Activated T-helper 1 cell treated with anti-CD3 and anti-CD28 coated beads, Interleukin-12 subunit alpha, Interleukin-12 subunit beta, Interleukin-2, Interleukin-4 antibody, amounts not matched to agents 30 ng/mL and 10 ng/mL and 1 ng/mL, durations not matched to agents 14 hours and 24 hours and 36 hours (primary cell): Measurements from ENCODE around the gene GSTM4. TPM values are rescaled to one million over a fixed set of nuclear protein-coding genes. Genes with fewer than 3 reads are reported as not detected.
A peak's percentile ranks its signal among the peaks of the same experiment; 100 is the strongest.

Experiments used
- DNase-seq: peaks from one replicate; pipeline ENCODE4 v3.0.0; 2021; ENCODE audit warnings: low spot score
- H3K27ac Mint-ChIP-seq: one replicate; pipeline ENCODE4 v1.8.0; 2021; ENCODE audit warnings: mild to moderate bottlenecking, mixed read lengths
- H3K27me3 Mint-ChIP-seq: one replicate; pipeline ENCODE4 v1.8.0; 2022; ENCODE audit warnings: mild to moderate bottlenecking, moderate library complexity, mixed read lengths; ENCODE audit not compliant: insufficient read depth
- H3K36me3 Mint-ChIP-seq: one replicate; pipeline ENCODE4 v1.8.0; 2021; ENCODE audit warnings: low read depth, mixed read lengths
- H3K4me1 Mint-ChIP-seq: one replicate; pipeline ENCODE4 v1.8.0; 2021; ENCODE audit warnings: low read depth, mixed read lengths
- H3K4me3 Mint-ChIP-seq: one replicate; pipeline ENCODE4 v1.8.0; 2021; ENCODE audit warnings: mild to moderate bottlenecking, moderate library complexity, mixed read lengths
- H3K9me3 Mint-ChIP-seq: one replicate; pipeline ENCODE4 v1.8.0; 2021; ENCODE audit warnings: mixed read lengths
- intact Hi-C: fragments of 100-400 bp; cut with micrococcal nuclease; formaldehyde crosslinking; loops from one replicate; pipeline ENCODE4 v1.15.1; 2024
- total RNA-seq: library from RNA; stranded (reverse); gene quantifications from 2 replicates; pipeline ENCODE4 v1.2.3, GENCODE V29; 2022

Gene GSTM4
- total RNA-seq, result 6.5 and 8.9 TPM in 2 replicates

DNA sequence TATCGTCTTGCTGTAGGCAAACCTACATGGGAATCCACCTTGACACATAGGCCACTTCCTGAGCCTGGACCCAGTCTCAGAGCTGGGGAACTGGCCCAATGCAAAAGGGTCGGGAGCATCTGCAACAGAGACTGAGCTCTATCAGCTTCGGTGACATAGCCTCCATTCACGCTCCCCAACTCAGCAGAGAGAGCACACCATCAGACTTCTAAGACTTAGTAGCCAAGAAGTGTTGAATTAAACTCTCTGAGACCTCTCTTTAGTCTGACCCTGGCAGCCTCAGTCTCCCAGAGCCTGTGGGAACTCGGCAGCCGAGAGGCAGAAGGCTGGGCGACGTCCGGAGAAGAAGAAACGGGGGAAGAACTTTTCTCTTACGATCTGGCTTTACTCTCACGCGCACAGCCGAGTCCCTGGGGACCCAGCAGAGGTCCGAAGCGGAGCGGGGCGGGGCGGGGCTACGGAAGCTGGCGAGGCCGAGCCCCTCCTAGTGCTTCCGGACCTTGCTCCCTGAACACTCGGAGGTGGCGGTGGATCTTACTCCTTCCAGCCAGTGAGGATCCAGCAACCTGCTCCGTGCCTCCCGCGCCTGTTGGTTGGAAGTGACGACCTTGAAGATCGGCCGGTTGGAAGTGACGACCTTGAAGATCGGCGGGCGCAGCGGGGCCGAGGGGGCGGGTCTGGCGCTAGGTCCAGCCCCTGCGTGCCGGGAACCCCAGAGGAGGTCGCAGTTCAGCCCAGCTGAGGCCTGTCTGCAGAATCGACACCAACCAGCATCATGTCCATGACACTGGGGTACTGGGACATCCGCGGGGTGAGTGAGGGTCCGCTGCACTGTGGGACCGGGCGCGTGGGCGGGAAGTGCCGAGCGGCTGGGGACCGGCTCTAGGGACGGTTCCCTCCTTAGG lies at the start of gene GSTM4:
Gene GSTM4, plus strand, starts transcription at position 485 of the 905 bp plus-strand sequence. Its CDS starts 291 bp downstream, at position 776.
- H3K27ac Mint-ChIP-seq, result peak within 1 kb of the TSS; percentile 92
- intact Hi-C loops, result loop anchor here (1.0 kb wide), 4 partner anchors 11 to 84 kb away; no protein-coding TSS in a partner anchor
- no peaks in the 10 kb centered on the region for H3K9me3 Mint-ChIP-seq
- DNase-seq, result peak; percentile 56
- peaks cover 19% of the 10 kb centered on the region for H3K27me3 Mint-ChIP-seq
- H3K36me3 Mint-ChIP-seq, result peaks cover 16% of the 10 kb centered on the region
- H3K4me3 Mint-ChIP-seq, result peak within 1 kb of the TSS; percentile 95
- H3K4me1 Mint-ChIP-seq, result peaks cover 15% of the 10 kb centered on the region

DNA sequence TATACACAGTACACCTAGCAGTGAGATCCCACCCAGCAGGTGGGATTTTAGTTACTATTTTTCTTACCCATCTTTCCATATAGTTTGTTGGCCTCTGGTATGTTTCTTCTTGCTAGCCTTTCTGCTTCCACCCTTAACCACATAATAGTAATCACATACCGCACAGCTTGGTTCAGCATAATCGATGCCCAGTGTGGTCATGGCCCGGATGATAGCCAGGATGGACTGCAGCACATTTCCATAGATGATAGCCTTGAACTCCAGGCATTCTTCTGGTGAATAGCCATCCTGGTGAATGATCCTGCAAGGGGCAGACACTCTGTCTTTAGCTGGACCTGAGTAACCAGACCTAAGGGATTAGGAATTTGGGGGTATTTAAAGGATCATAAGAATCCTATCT lies 46.0 kb upstream of the GSTM4 start:
- no peaks in the 10 kb centered on the region for H3K36me3 Mint-ChIP-seq
- H3K4me1 Mint-ChIP-seq, result no peaks in the 10 kb centered on the region
- no peaks in the 10 kb centered on the region for H3K9me3 Mint-ChIP-seq
- H3K27me3 Mint-ChIP-seq, result peaks cover 11% of the 10 kb centered on the region
- no peak overlapping the region for H3K27ac Mint-ChIP-seq
- DNase-seq, result no peak
- intact Hi-C loops, result no loop called here
- no peak overlapping the region for H3K4me3 Mint-ChIP-seq

DNA sequence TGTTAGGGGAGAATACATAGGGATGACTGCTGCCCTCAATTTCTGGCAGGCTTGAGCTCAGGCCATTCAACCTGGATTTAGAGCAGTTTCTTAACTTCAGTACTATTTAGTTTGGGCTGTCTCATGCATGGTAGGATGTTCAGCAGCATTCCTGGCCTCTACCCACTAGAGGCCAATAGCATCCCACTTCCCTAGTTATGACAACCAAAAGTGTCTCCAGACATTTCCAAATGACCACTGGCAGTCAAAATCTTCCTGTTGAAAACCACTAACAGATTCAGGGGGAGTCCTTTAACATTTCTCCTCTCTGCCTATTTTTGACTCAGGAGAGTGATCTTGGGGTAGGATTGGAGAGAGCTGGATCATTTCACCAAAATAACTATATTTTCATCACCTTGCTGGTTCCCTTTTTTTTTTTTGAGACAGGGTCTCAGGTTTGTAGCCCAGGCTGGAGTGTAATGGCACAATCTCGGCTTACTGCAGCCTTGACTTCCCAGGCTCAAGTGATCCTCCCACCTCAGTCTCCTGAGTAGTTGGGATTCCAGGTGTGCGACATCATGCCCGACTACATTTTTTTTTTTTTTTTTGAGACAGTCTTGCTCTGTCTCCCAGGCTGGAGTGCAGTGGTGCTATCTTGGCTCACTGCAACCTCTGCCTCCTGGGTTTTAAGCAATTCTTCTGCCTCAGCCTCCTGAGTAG lies 45.1 kb upstream of the GSTM4 start:
- Mint-ChIP-seq H3K27me3 (peaks cover 11% of the 10 kb centered on the region), H3K4me3 (no peak overlapping the region), H3K4me1 (peaks cover 2% of the 10 kb centered on the region), H3K36me3 (no peaks in the 10 kb centered on the region), H3K27ac (no peak overlapping the region), H3K9me3 (no peaks in the 10 kb centered on the region)
- no peak for DNase-seq
- intact Hi-C loops, result no loop called here

DNA sequence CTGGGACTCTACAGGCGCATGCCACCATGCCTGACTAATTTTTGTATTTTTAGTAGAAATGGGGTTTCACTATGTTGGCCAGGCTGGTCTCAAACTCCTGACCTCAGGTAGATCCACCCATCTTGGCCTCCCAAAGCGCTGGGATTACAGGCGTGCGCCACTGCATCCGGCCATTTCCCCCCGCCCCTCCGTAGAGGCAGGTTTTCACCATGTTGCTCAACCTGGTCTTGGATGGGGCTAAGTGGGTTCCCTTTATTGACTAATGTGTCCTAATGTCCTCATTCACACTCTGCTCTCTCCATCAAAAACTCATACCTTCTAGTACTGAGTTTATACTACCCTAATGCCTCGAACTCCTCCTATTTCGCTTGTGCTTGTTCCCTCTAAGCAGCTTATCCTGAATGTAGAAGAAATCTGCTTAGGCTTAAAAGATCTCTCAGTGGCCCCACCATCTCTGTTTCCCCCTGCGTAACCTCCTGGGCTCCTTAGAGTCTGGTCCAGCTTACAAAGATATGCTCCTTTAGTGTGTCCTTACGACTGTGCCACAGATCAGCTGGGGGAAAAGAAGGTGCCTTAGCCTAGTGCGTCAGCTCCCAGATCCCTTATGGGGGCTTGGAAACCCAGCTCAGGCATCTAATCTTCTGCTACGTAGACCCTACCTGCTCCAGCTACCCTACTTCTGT lies 44.5 kb upstream of the GSTM4 start:
- intact Hi-C loops, result no loop called here
- H3K27me3 Mint-ChIP-seq, result peaks cover 11% of the 10 kb centered on the region
- no peak for DNase-seq
- no peak overlapping the region for H3K27ac Mint-ChIP-seq
- no peak overlapping the region for H3K4me3 Mint-ChIP-seq
- no peaks in the 10 kb centered on the region for H3K9me3 Mint-ChIP-seq
- peaks cover 9% of the 10 kb centered on the region for H3K4me1 Mint-ChIP-seq
- no peaks in the 10 kb centered on the region for H3K36me3 Mint-ChIP-seq

DNA sequence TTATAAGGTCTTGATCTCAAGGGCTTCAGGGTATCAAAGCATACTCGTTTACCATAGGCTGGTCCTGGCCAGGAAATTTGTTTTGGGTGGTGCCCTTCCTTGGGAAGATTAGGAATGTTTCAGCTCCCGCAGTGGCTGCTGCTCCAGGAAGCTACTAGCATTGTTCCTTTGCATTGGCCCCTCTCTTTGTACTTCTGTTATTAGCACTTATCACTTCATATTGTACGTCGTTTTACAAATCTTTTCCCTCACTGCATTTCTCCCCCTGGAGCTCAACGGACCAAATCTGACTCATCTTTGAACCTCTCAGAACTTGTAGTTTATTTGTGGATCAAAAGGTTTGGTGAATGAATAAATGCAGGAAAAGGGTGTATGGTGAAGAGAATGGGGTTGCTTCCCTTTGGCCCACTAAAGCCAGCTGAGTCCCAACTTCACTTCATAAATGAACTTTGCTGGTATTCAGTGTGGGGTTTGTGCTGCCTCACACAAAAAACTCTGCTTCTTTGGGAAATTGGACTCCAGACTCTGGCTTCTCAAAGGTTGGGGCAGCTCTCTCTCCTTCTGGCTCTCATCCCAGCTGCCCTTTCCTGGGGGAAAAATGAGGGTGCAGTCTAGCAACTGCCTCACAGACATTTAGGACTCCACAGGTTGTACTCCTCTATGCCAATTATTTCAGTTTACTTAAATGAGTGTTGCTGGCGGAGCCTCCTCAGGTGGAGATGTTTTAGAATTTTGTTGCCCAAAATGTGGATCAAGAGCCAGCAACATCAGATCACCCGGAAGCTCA lies 42.3 kb upstream of the GSTM4 start:
- H3K27ac Mint-ChIP-seq, result no peak overlapping the region
- H3K27me3 Mint-ChIP-seq, result peaks cover 11% of the 10 kb centered on the region
- H3K9me3 Mint-ChIP-seq, result no peaks in the 10 kb centered on the region
- intact Hi-C loops, result no loop called here
- peaks cover 24% of the 10 kb centered on the region for H3K4me1 Mint-ChIP-seq
- no peak overlapping the region for H3K4me3 Mint-ChIP-seq
- H3K36me3 Mint-ChIP-seq, result no peaks in the 10 kb centered on the region
- DNase-seq, result no peak

DNA sequence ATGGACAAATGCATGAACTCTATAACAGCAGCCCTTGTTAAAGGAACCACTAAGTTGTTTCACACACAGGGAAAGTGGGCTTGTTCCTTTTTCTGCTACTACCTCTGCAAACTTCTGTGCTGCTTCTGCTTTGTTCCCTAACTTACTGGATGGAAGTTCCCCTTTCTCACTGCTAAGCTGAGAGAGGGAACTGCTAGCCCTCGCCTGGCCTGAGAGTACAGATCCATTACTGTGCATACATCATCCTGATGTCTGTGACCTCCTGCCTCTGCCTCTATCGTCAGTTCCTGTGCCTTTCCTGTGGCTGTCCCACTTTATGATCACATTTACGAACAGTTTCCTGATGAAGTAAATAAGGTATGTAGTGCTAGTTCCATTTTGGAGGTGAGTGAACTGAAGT lies 40.0 kb upstream of the GSTM4 start:
- Mint-ChIP-seq H3K36me3 (peaks cover 1% of the 10 kb centered on the region), H3K4me3 (no peak overlapping the region), H3K4me1 (peaks cover 40% of the 10 kb centered on the region), H3K9me3 (no peaks in the 10 kb centered on the region), H3K27me3 (peaks cover 11% of the 10 kb centered on the region), H3K27ac (no peak overlapping the region)
- no peak for DNase-seq
- intact Hi-C loops, result loop anchor here (2.0 kb wide), 1 partner anchor 15 kb away; no protein-coding TSS in a partner anchor

DNA sequence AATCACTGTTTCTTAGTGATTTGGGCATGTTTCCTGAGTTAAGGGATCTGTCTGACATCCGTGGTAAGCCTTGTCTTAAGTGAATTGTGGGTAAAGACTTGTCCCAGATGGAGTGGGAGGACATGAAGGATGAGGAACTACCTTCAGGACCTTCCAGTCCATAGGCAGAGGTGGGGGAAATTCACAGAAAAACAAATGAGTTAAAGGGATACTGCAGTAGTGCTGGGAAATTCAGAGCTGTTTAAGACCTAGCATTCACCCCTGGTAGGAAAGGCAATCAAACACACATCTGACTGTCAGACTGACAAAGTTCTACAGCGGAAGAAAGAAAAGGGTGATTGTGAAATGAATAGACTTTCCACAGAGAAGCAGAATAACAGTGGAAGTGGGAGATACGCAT lies 39.5 kb upstream of the GSTM4 start:
- Mint-ChIP-seq H3K4me1 (peaks cover 40% of the 10 kb centered on the region), H3K36me3 (peaks cover 1% of the 10 kb centered on the region), H3K27ac (peak overlapping the region; percentile 32), H3K27me3 (peaks cover 11% of the 10 kb centered on the region), H3K9me3 (no peaks in the 10 kb centered on the region), H3K4me3 (no peak overlapping the region)
- no peak for DNase-seq
- intact Hi-C loops, result loop anchor here (2.0 kb wide), 1 partner anchor 14 kb away; no protein-coding TSS in a partner anchor

DNA sequence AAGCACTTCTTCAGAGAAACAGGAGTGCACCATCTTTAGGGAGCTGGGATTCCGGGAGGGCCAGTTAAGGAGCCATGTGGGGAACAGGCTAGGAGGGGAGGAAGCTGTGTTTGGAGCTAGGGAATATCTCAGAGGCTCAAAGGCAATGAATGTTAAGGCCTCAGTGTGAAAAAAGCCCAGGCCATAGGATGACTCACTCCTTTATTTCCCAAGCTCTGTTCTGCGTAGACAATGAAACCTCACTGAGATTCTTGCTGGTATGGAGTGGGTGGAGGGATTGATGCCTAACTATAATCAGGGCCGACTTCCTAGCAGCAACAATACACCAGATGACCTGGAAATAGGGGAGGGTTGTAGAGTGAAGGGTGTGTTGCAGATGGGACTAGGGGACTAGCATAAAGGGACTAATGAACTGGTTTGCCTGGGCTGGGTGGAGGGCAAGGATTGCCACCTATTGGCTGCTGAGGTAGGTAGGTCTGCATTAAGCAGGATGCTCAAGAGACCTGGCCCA lies 38.6 kb upstream of the GSTM4 start:
- H3K4me1 Mint-ChIP-seq, result peaks cover 50% of the 10 kb centered on the region
- no peak for DNase-seq
- H3K9me3 Mint-ChIP-seq, result no peaks in the 10 kb centered on the region
- no peak overlapping the region for H3K27ac Mint-ChIP-seq
- intact Hi-C loops, result loop anchor here (2.0 kb wide), 1 partner anchor 13 kb away; no protein-coding TSS in a partner anchor
- H3K4me3 Mint-ChIP-seq, result no peak overlapping the region
- peaks cover 1% of the 10 kb centered on the region for H3K36me3 Mint-ChIP-seq
- H3K27me3 Mint-ChIP-seq, result peaks cover 9% of the 10 kb centered on the region

DNA sequence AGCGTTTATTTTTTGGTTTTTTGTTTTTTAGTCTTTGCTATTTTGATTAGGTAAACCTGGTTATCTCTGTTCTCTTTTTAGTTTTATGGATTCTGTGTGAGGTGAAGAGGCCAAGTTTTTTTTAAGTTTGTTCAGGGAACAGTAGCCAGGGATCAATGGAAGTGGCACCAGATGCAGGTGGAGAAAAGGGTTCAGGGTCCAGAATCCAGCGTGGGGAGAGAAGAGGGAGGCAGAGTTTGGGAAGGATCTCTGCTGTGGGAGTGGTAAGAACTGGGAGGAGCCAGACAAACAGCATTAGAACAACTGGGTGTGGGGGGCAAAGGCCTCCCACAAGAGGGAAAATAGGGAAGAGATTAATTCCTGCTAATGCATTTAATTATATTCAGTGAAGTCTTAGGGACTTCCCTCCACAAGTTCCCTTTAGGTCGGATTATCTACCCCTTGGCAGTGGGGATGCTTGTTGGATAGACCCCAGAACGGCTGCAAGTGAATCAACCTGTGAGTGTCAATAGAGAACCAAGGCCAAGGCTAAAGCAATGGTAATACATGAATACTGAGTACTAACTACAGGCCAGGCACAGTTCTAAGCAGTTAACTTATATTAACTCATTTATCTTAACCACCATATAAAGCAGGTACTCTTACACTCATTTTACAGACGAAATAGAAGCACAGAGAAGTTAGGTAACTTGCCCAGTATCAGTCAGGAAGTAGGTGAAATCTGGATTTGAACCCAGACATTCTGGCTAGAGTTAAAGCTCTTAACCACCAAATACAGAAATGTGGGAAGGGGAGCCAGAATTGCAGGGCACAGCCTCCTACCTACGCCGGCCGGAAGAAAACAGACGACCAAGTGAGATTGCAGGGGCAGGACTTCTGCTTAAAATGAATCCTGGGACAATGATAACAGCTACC lies 37.0 kb upstream of the GSTM4 start:
- no peak for DNase-seq
- Mint-ChIP-seq H3K27me3 (peaks cover 2% of the 10 kb centered on the region), H3K36me3 (peaks cover 1% of the 10 kb centered on the region), H3K4me3 (peak overlapping the region; percentile 95), H3K4me1 (peaks cover 65% of the 10 kb centered on the region), H3K27ac (peak overlapping the region; percentile 97), H3K9me3 (no peaks in the 10 kb centered on the region)
- intact Hi-C loops, result loop anchor here (1.0 kb wide), 1 partner anchor 365 kb away; the partner anchor contains the start of gene AHCYL1

DNA sequence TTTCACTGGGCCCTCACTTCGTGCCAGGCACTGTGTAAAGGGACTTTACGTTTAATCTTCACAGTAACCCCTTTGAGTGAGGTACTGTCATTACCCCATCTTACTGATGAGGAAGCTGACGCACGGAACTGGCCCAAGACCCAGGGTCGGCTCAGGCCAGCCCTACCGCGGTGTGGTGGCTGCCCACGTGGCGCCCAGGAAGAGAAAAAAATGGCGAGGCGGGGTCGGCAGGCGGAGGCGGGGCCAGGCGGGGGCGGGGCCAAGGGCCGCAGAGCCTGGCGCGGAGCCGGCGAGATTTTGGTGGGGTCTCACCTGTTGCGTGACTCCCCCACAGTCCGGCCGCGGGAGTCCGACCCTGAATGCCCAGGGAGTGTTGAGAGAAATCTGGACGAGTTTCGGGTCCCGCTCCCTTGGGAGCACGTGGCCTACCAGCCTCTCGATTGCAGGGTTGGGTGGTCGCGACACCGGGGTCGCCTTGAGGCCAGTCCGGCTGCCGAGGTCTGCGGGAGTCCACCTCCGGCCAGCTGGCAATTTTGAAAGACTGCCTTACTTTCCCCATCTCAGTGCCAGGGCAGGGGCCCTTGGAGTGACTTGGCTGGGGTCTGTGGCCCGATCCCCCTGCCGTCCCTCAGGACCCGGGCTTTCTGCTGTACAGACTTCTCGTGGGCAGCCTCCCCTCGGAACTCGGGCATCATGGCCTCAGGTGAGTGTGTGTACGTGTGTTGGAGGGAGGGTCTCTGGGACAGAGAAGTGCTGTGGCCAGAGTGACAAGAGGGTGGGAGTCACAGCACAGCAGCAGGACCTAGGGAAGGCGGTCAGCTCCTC lies 36.1 kb upstream of the GSTM4 start, which contains the start of the genes AMPD2 and GNAT2:
Gene AMPD2, plus strand, starts transcription at position 262 of the 825 bp plus-strand sequence. CDS start 1,339 bp downstream, outside the sequence.
Gene GNAT2, minus strand, starts transcription at position 41 of the 825 bp plus-strand sequence. CDS start 6,746 bp downstream, outside the sequence.
- Mint-ChIP-seq H3K27ac (peak within 1 kb of the TSS; percentile 97), H3K36me3 (peaks cover 1% of the 10 kb centered on the region), H3K27me3 (peaks cover 2% of the 10 kb centered on the region), H3K9me3 (no peaks in the 10 kb centered on the region), H3K4me1 (peaks cover 66% of the 10 kb centered on the region), H3K4me3 (peak within 1 kb of the TSS; percentile 95)
- peak; percentile 67 for DNase-seq
- intact Hi-C loops, result loop anchor here (1.0 to 5.0 kb wide), 10 partner anchors 49 to 787 kb away; partner anchors contain the start of genes AHCYL1, ATXN7L2, GSTM1 and GSTM2
